Measurements from ENCODE around the gene TMEM201. TPM values are rescaled to one million over a fixed set of nuclear protein-coding genes. Genes with fewer than 3 reads are reported as not detected.

TMEM201 gene
- total and polyA plus RNA-seq, 4 donors: 1.5 to 3.5 (median 2.9) TPM

GRCh38 chr1:9646037-9646436 is 57.3 kb downstream of the TMEM201 start:
- H3K4me1 ChIP-seq (ENCODE audit: control insufficient read depth in 4 of 4, insufficient read depth in 4 of 4, low read length in 3 of 4): peaks cover 0 to 4% (median under 1%) of the 10 kb centered on the region in 4 donors
- 93% methylated on average over 13 of the region's 13 CpGs for WGBS
- peaks cover 0 to under 1% (median 0%) of the 10 kb centered on the region in 4 donors for H3K27me3 ChIP-seq (ENCODE audit: control insufficient read depth in 4 of 4, insufficient read depth in 4 of 4, low read length in 3 of 4)
- no peaks in the 10 kb centered on the region for H3K9me3 ChIP-seq (ENCODE audit: control insufficient read depth in 4 of 4, low read length in 3 of 4)
- TF ChIP-seq REST (IDR thresholded peaks at IDR 0.05) (no peak), FOXA1 (IDR thresholded peaks at IDR 0.05) (no peak), CTCF (IDR thresholded peaks at IDR 0.05; ENCODE audit: low read depth, low read length, missing input control) (no peak), YY1 (IDR thresholded peaks at IDR 0.05) (no peak), EGR1 (IDR thresholded peaks at IDR 0.05; ENCODE audit: low read depth in 2 of 2) (no peak), RXRA (IDR thresholded peaks at IDR 0.05) (no peak), ATF3 (IDR thresholded peaks at IDR 0.05) (no peak), RAD21 (IDR thresholded peaks at IDR 0.05) (no peak), JUND (IDR thresholded peaks at IDR 0.05) (no peak), FOXA2 (IDR thresholded peaks at IDR 0.05) (no peak), SP1 (IDR thresholded peaks at IDR 0.05) (no peak)
- no peak overlapping the region for H3K27ac ChIP-seq (ENCODE audit: low read depth in 1 of 2, low read length in 2 of 2)
- no peak for DNase-seq (ENCODE audit: low spot score)
- no peak overlapping the region for H3K9ac ChIP-seq (ENCODE audit: low read depth in 1 of 2, low read length in 2 of 2)
- no peak overlapping the region for H3K4me3 ChIP-seq (ENCODE audit: low read depth in 1 of 3, low read length in 3 of 3)
- H3K36me3 ChIP-seq (ENCODE audit: control insufficient read depth in 4 of 4, insufficient read depth in 3 of 4, low read depth in 1 of 4, low read length in 3 of 4): no peaks in the 10 kb centered on the region

GRCh38 chr1:9648171-9648570 is 59.5 kb downstream of the TMEM201 start:
- DNase-seq (ENCODE audit: low spot score): no peak
- no peaks in the 10 kb centered on the region for H3K9me3 ChIP-seq (ENCODE audit: control insufficient read depth in 4 of 4, low read length in 3 of 4)
- no peak overlapping the region for H3K27ac ChIP-seq (ENCODE audit: low read depth in 1 of 2, low read length in 2 of 2)
- peaks cover 0 to 20% (median 9%) of the 10 kb centered on the region in 4 donors for H3K4me1 ChIP-seq (ENCODE audit: control insufficient read depth in 4 of 4, insufficient read depth in 4 of 4, low read length in 3 of 4)
- H3K4me3 ChIP-seq (ENCODE audit: low read depth in 1 of 3, low read length in 3 of 3): no peak overlapping the region
- no peak for TF ChIP-seq YY1 (IDR thresholded peaks at IDR 0.05)
- no peak for TF ChIP-seq RAD21 (IDR thresholded peaks at IDR 0.05)
- no peak for TF ChIP-seq RXRA (IDR thresholded peaks at IDR 0.05)
- TF ChIP-seq HNF4G (IDR thresholded peaks at IDR 0.05): no peak
- TF ChIP-seq SP1 (IDR thresholded peaks at IDR 0.05): no peak
- TF ChIP-seq FOXA1 (IDR thresholded peaks at IDR 0.05): no peak
- no peak for TF ChIP-seq JUND (IDR thresholded peaks at IDR 0.05)
- no peak for TF ChIP-seq GABPA (IDR thresholded peaks at IDR 0.05 in 1 of 2, conservative IDR thresholded peaks at IDR 0.05 in 1 of 2)
- no peak for TF ChIP-seq EGR1 (IDR thresholded peaks at IDR 0.05; ENCODE audit: low read depth in 2 of 2)
- TF ChIP-seq NR2F2 (IDR thresholded peaks at IDR 0.05): no peak
- no peak for TF ChIP-seq TAF1 (conservative IDR thresholded peaks at IDR 0.05)
- no peak for TF ChIP-seq REST (IDR thresholded peaks at IDR 0.05)
- TF ChIP-seq ATF3 (IDR thresholded peaks at IDR 0.05): no peak
- peaks cover 0 to 9% (median 1%) of the 10 kb centered on the region in 4 donors for H3K27me3 ChIP-seq (ENCODE audit: control insufficient read depth in 4 of 4, insufficient read depth in 4 of 4, low read length in 3 of 4)
- 80% methylated on average over 10 of the region's 10 CpGs for WGBS
- no peaks in the 10 kb centered on the region for H3K36me3 ChIP-seq (ENCODE audit: control insufficient read depth in 4 of 4, insufficient read depth in 3 of 4, low read depth in 1 of 4, low read length in 3 of 4)
- no peak overlapping the region for H3K9ac ChIP-seq (ENCODE audit: low read depth in 1 of 2, low read length in 2 of 2)
